Measurements from ENCODE around the gene IP6K2. TPM values are rescaled to one million over a fixed set of nuclear protein-coding genes. Genes with fewer than 3 reads are reported as not detected.

IP6K2 gene
- total RNA-seq, 1 experiment from 2014 or later = 105 TPM

GRCh38 chr3:48655606-48656005 lies 61.4 kb downstream of the IP6K2 start:
- H3K4me1 Mint-ChIP-seq (ENCODE audit: low read depth, unreplicated experiment) = peaks cover 12% of the 10 kb centered on the region
- H3K36me3 Mint-ChIP-seq (ENCODE audit: insufficient read depth, unreplicated experiment) = peaks cover 54% of the 10 kb centered on the region
- intact Hi-C loops (cut with micrococcal nuclease; ENCODE audit: unreplicated experiment) = no loop called here
- H3K4me3 Mint-ChIP-seq (ENCODE audit: low read depth, unreplicated experiment) = no peak overlapping the region
- H3K9me3 Mint-ChIP-seq (ENCODE audit: low read depth, unreplicated experiment) = no peaks in the 10 kb centered on the region
- BruUV-seq (replicated peaks) = no TSS peak
- CTCF ChIA-PET = no interaction called here
- no peak overlapping the region for H3K27ac Mint-ChIP-seq (ENCODE audit: unreplicated experiment)
- H3K27me3 Mint-ChIP-seq (ENCODE audit: unreplicated experiment) = no peaks in the 10 kb centered on the region
- no peak for TF ChIP-seq CTCF (IDR thresholded peaks at IDR 0.05; ENCODE audit: unreplicated experiment)
- no peak for DNase-seq

- no peak overlapping the region for H3K4me3 Mint-ChIP-seq (ENCODE audit: low read depth, unreplicated experiment)
- no peak for DNase-seq
- BruUV-seq (replicated peaks) = no TSS peak
- intact Hi-C loops (cut with micrococcal nuclease; ENCODE audit: unreplicated experiment) = no loop called here
- H3K27me3 Mint-ChIP-seq (ENCODE audit: unreplicated experiment) = no peaks in the 10 kb centered on the region
- no peak overlapping the region for H3K27ac Mint-ChIP-seq (ENCODE audit: unreplicated experiment)
- no peak for TF ChIP-seq CTCF (IDR thresholded peaks at IDR 0.05; ENCODE audit: unreplicated experiment)
- peaks cover 12% of the 10 kb centered on the region for H3K4me1 Mint-ChIP-seq (ENCODE audit: low read depth, unreplicated experiment)
- H3K9me3 Mint-ChIP-seq (ENCODE audit: low read depth, unreplicated experiment) = no peaks in the 10 kb centered on the region
- peaks cover 58% of the 10 kb centered on the region for H3K36me3 Mint-ChIP-seq (ENCODE audit: insufficient read depth, unreplicated experiment)
- CTCF ChIA-PET = no interaction called here
These were observed 62.0 kb downstream of the IP6K2 start for GRCh38 chr3:48655063-48655462.

- H3K27ac Mint-ChIP-seq (ENCODE audit: unreplicated experiment) = no peak overlapping the region
- BruUV-seq (replicated peaks) = no TSS peak
- DNase-seq = peak; percentile 9
- H3K4me1 Mint-ChIP-seq (ENCODE audit: low read depth, unreplicated experiment) = peaks cover 12% of the 10 kb centered on the region
- H3K27me3 Mint-ChIP-seq (ENCODE audit: unreplicated experiment) = no peaks in the 10 kb centered on the region
- H3K36me3 Mint-ChIP-seq (ENCODE audit: insufficient read depth, unreplicated experiment) = peaks cover 57% of the 10 kb centered on the region
- no peak overlapping the region for H3K4me3 Mint-ChIP-seq (ENCODE audit: low read depth, unreplicated experiment)
- CTCF ChIA-PET = no interaction called here
- intact Hi-C loops (cut with micrococcal nuclease; ENCODE audit: unreplicated experiment) = no loop called here
- H3K9me3 Mint-ChIP-seq (ENCODE audit: low read depth, unreplicated experiment) = no peaks in the 10 kb centered on the region
- no peak for TF ChIP-seq CTCF (IDR thresholded peaks at IDR 0.05; ENCODE audit: unreplicated experiment)
These were observed 63.9 kb downstream of the IP6K2 start for GRCh38 chr3:48652923-48653715.

GRCh38 chr3:48651771-48652170 lies 65.2 kb downstream of the IP6K2 start:
- TF ChIP-seq CTCF (IDR thresholded peaks at IDR 0.05; ENCODE audit: unreplicated experiment) = no peak
- Mint-ChIP-seq H3K4me3 (ENCODE audit: low read depth, unreplicated experiment) (no peak overlapping the region), H3K27me3 (ENCODE audit: unreplicated experiment) (no peaks in the 10 kb centered on the region), H3K4me1 (ENCODE audit: low read depth, unreplicated experiment) (peaks cover 12% of the 10 kb centered on the region), H3K27ac (ENCODE audit: unreplicated experiment) (no peak overlapping the region), H3K36me3 (ENCODE audit: insufficient read depth, unreplicated experiment) (peaks cover 46% of the 10 kb centered on the region), H3K9me3 (ENCODE audit: low read depth, unreplicated experiment) (no peaks in the 10 kb centered on the region)
- CTCF ChIA-PET = interaction anchor here (0.5 kb wide), 1 partner anchor 12 kb away, joined by 6 read pairs; no protein-coding TSS in a partner anchor
- BruUV-seq (replicated peaks) = no TSS peak
- DNase-seq = no peak
- intact Hi-C loops (cut with micrococcal nuclease; ENCODE audit: unreplicated experiment) = no loop called here

Measured in Calu3 (cell line).